H1 (cell line): ENCODE results near the gene ADAMTS14. TPM values are rescaled to one million over a fixed set of nuclear protein-coding genes. Genes with fewer than 3 reads are reported as not detected.

Source experiments
- CTCF ChIA-PET: fragments of 300-600 bp; sonication (Branson Sonifier 250); formaldehyde crosslinking; loops from one replicate; lab custom pipeline; 2021; ENCODE audit not compliant: partially characterized antibody; lab: Charles Lee
- POLR2A ChIA-PET: fragments of 300-600 bp; sonication (Branson Sonifier 250); formaldehyde crosslinking; loops from one replicate; lab custom pipeline; 2021; ENCODE audit warnings: inconsistent platforms; ENCODE audit not compliant: partially characterized antibody; lab: Charles Lee
- DNase-seq, 2 experiments: peaks; one replicate each; pipeline versions ENCODE4 v3.0.0 to v3.0.0-alpha.2; 2010 to 2022; ENCODE audit warnings: low spot score in 2 of 2, low read depth in 1 of 2, mixed read lengths in 1 of 2
- FAIRE-seq: peaks from 2 replicates; lab custom pipeline; 2011; peaks lifted over from hg19 to GRCh38; lab: Jason Lieb, UNC
- H2AFZ ChIP-seq: 2 replicates; pipeline ENCODE4 v1.8.1; 2012; ENCODE audit warnings: low read length, inconsistent platforms
- H2AK5ac ChIP-seq: 2 replicates; pipeline ENCODE4 v1.6.1; 2013; ENCODE audit warnings: low read depth, low read length
- H2BK120ac ChIP-seq: replicated peaks from 2 replicates; pipeline ENCODE3; 2013; ENCODE audit warnings: low read depth, low read length, inconsistent platforms
- H2BK12ac ChIP-seq: 2 replicates; pipeline ENCODE4 v1.6.1; 2013; ENCODE audit warnings: low read depth, low read length
- H2BK15ac ChIP-seq: 2 replicates; pipeline ENCODE4 v1.6.1; 2013; ENCODE audit warnings: low read length
- H2BK20ac ChIP-seq: 2 replicates; pipeline ENCODE4 v1.6.1; 2013; ENCODE audit warnings: low read length
- H2BK5ac ChIP-seq: 2 replicates; pipeline ENCODE4 v1.6.1; 2013; ENCODE audit warnings: low read depth, low read length
- H3K14ac ChIP-seq: 2 replicates; pipeline ENCODE4 v1.6.1; 2013; ENCODE audit warnings: inconsistent platforms; ENCODE audit not compliant: insufficient read length
- H3K18ac ChIP-seq: 2 replicates; pipeline ENCODE4 v1.6.1; 2013; ENCODE audit warnings: low read length; ENCODE audit errors: extremely low read depth
- H3K23ac ChIP-seq: 2 replicates; pipeline ENCODE4 v1.6.1; 2013; ENCODE audit warnings: inconsistent platforms; ENCODE audit not compliant: insufficient read length
- H3K23me2 ChIP-seq: 2 replicates; pipeline ENCODE4 v1.6.1; 2013; ENCODE audit warnings: low read depth, low read length
- H3K27ac ChIP-seq: 2 replicates; pipeline ENCODE4 v1.6.1; 2011; ENCODE audit warnings: low read depth, low read length, inconsistent platforms
- H3K27me3 ChIP-seq, 4 experiments: replicated peaks in 1 of 4; 1 replicate in 1 of 4; 2 replicates in 3 of 4; pipeline versions ENCODE4 v1.6.1 to v1.8.1; 2011 to 2013; ENCODE audit warnings: low read length in 3 of 4, mild to moderate bottlenecking in 3 of 4, inconsistent platforms in 2 of 4, mixed read lengths in 2 of 4, moderate library complexity in 1 of 4; ENCODE audit not compliant: control insufficient read depth in 3 of 4, insufficient read depth in 3 of 4; ENCODE audit errors: extremely low read depth in 1 of 4
- H3K36me3 ChIP-seq, 4 experiments: 2 replicates each; pipeline versions ENCODE4 v1.6.1 to v1.8.1; 2011 to 2013; ENCODE audit warnings: mild to moderate bottlenecking in 4 of 4, low read length in 3 of 4, moderate library complexity in 2 of 4, control low read depth in 1 of 4, inconsistent platforms in 1 of 4; ENCODE audit not compliant: insufficient read depth in 4 of 4, control insufficient read depth in 2 of 4
- H3K4ac ChIP-seq: replicated peaks from 2 replicates; pipeline ENCODE3; 2013; ENCODE audit warnings: low read length, low read depth, mixed read lengths, inconsistent platforms; ENCODE audit not compliant: insufficient read length
- H3K4me1 ChIP-seq, 4 experiments: replicated peaks in 1 of 4; 1 replicate in 1 of 4; 2 replicates in 3 of 4; pipeline versions ENCODE4 v1.6.1 to v1.8.1; 2011 to 2013; ENCODE audit warnings: low read length in 3 of 4, inconsistent platforms in 2 of 4, mixed read lengths in 1 of 4; ENCODE audit not compliant: insufficient read depth in 4 of 4, control insufficient read depth in 3 of 4
- H3K4me2 ChIP-seq, 2 experiments: 2 replicates each; pipeline versions ENCODE4 v1.6.1 to v1.8.1; 2011 to 2013; ENCODE audit warnings: low read depth in 2 of 2, low read length in 2 of 2, control low read depth in 1 of 2, inconsistent platforms in 1 of 2, mild to moderate bottlenecking in 1 of 2; ENCODE audit not compliant: insufficient read depth in 1 of 2
- H3K4me3 ChIP-seq, 4 experiments: fragments of 200-600, 300-600 bp in 1 of 4; sonication (generic), shearing (Covaris generic), sonication (Bioruptor Twin) in 1 of 4; 2 replicates each; pipeline versions ENCODE4 v1.5.1 to v1.8.1; 2011 to 2016; ENCODE audit warnings: low read length in 4 of 4, low read depth in 3 of 4, control low read depth in 2 of 4, inconsistent platforms in 2 of 4, mild to moderate bottlenecking in 2 of 4, mixed read lengths in 1 of 4, moderate library complexity in 1 of 4; ENCODE audit not compliant: insufficient read depth in 2 of 4; ENCODE audit errors: extremely low read depth in 1 of 4
- H3K56ac ChIP-seq: replicated peaks from 2 replicates; pipeline ENCODE3; 2013; ENCODE audit warnings: low read depth, mild to moderate bottlenecking, mixed read lengths, low read length, inconsistent platforms; ENCODE audit not compliant: insufficient read length
- H3K79me1 ChIP-seq: 2 replicates; pipeline ENCODE4 v1.6.1; 2013; ENCODE audit warnings: low read depth, low read length, control low read depth
- H3K79me2 ChIP-seq, 2 experiments: 2 replicates each; pipeline versions ENCODE4 v1.6.1 to v1.8.1; 2012 to 2013; ENCODE audit warnings: low read length in 2 of 2, mild to moderate bottlenecking in 2 of 2, inconsistent platforms in 1 of 2; ENCODE audit not compliant: insufficient read depth in 2 of 2, control insufficient read depth in 1 of 2
- H3K9ac ChIP-seq, 4 experiments: replicated peaks in 1 of 4; 1 replicate in 1 of 4; 2 replicates in 3 of 4; pipeline versions ENCODE4 v1.6.1 to v1.8.1; 2011 to 2013; ENCODE audit warnings: low read depth in 3 of 4, low read length in 3 of 4, control low read depth in 2 of 4, mild to moderate bottlenecking in 2 of 4, moderate library complexity in 2 of 4, inconsistent platforms in 1 of 4; ENCODE audit errors: extremely low read depth in 1 of 4
- H3K9me3 ChIP-seq, 2 experiments: 2 replicates each; pipeline versions ENCODE4 v1.6.1 to v1.8.1; 2012 to 2013; ENCODE audit warnings: mild to moderate bottlenecking in 2 of 2, moderate library complexity in 2 of 2, control low read depth in 1 of 2, inconsistent platforms in 1 of 2, low read depth in 1 of 2, low read length in 1 of 2, mixed read lengths in 1 of 2; ENCODE audit not compliant: insufficient read depth in 2 of 2
- H4K20me1 ChIP-seq, 2 experiments: replicated peaks in 1 of 2; 2 replicates each; pipeline versions ENCODE3 to v1.8.1; 2011 to 2013; ENCODE audit warnings: inconsistent platforms in 2 of 2, low read length in 2 of 2, mild to moderate bottlenecking in 1 of 2; ENCODE audit not compliant: insufficient read depth in 2 of 2, control insufficient read depth in 1 of 2
- H4K5ac ChIP-seq: 2 replicates; pipeline ENCODE4 v1.6.1; 2013; ENCODE audit warnings: low read length, low read depth, mixed read lengths, inconsistent platforms; ENCODE audit not compliant: insufficient read length
- H4K8ac ChIP-seq: 2 replicates; pipeline ENCODE4 v1.8.0; 2013; ENCODE audit warnings: mild to moderate bottlenecking, moderate library complexity, low read length, inconsistent platforms; ENCODE audit not compliant: insufficient read depth; ENCODE audit errors: extremely low read depth
- H4K91ac ChIP-seq: replicated peaks from 2 replicates; pipeline ENCODE3; 2013; ENCODE audit warnings: low read length, mixed read lengths, inconsistent platforms; ENCODE audit not compliant: insufficient read length
- RNF2 ChIP-seq: fragments of 200-900, 300-1000 bp; sonication (generic); IDR thresholded peaks from 2 replicates; pipeline ENCODE4 v1.7.1; 2016; ENCODE audit warnings: borderline replicate concordance, low read depth, mild to moderate bottlenecking, antibody characterized with exemption, low read length; ENCODE audit not compliant: poor library complexity, severe bottlenecking; ENCODE audit errors: missing control alignments
- WGBS, 2 experiments: shearing (Covaris generic) in 1 of 2; methylation state at CpG; one replicate each; pipeline versions ENCODE4 v1.1.6 to v1.1.7; 2013 to 2015; ENCODE audit warnings: low lambda C conversion rate in 2 of 2, mixed read lengths in 2 of 2, inconsistent platforms in 1 of 2, low coverage in 1 of 2, missing lambda C conversion rate in 1 of 2; ENCODE audit not compliant: insufficient replicate concordance in 2 of 2, insufficient coverage in 1 of 2, insufficient read length in 1 of 2; ENCODE audit errors: extremely low coverage in 1 of 2, missing lambda C conversion rate in 1 of 2; 5-methylcytosine and 5-hydroxymethylcytosine counted together
- polyA plus RNA-seq, 7 experiments: library from polyadenylated mRNA; depleted of rRNA in 3 of 7; stranded (reverse) in 5 of 7; unstranded in 2 of 7; fragments of >200 nt in 5 of 7; fragments of 200-250 nt in 2 of 7; gene quantifications; 1 replicate in 5 of 7; 2 replicates in 1 of 7; 4 replicates in 1 of 7; pipeline versions ENCODE4 v1.2.1 to v1.2.3, GENCODE V29; 2011 to 2013; ENCODE audit warnings: missing spikeins in 2 of 7, mixed read lengths in 2 of 7
- total RNA-seq: library from RNA; stranded (reverse); fragmentation: NEBNext Ultra II Directional; extraction: Animal tissue kit (Norgen Biotek cat#: 25700); gene quantifications from 2 replicates; pipeline ENCODE4 v1.2.1, GENCODE V29; 2021

The ADAMTS14 gene
- total and polyA plus RNA-seq, 2 of the 8 experiments (the other 6 are each of a cell fraction or from before 2014, with no cell fraction given): 2.0 to 2.3 TPM

GRCh38 chr10:70664702-70665195 is 7.6 kb upstream of the ADAMTS14 start:
- Histone ChIP-seq H3K9ac (no peak overlapping the region), H2BK12ac (0 out of 2 replicates have a peak overlapping the region, but pooled peaks have one; percentile 35), H2AK5ac (no peak overlapping the region), H3K23me2 (no peaks in the 10 kb centered on the region), H2BK5ac (no peak overlapping the region), H2AFZ (no peak overlapping the region), H3K27me3 (no peaks in the 10 kb centered on the region), H3K14ac (no peak overlapping the region), H3K23ac (no peak overlapping the region), H3K18ac (no peak overlapping the region), H3K79me2 (no peaks in the 10 kb centered on the region), H3K79me1 (no peaks in the 10 kb centered on the region), H3K4me2 (no peak overlapping the region), H3K56ac (no peak overlapping the region), H3K4me3 (no peak overlapping the region), H2BK120ac (no peak overlapping the region), H4K5ac (no peak overlapping the region), H3K36me3 (no peaks in the 10 kb centered on the region), H3K9me3 (peaks cover 7 to 8% of the 10 kb centered on the region in 2 experiments; a peak in 3 of 4 replicates), H4K8ac (no peak overlapping the region), H2BK15ac (no peak overlapping the region), H3K4ac (no peak overlapping the region), H4K20me1 (no peaks in the 10 kb centered on the region), H3K27ac (no peak overlapping the region), H2BK20ac (no peak overlapping the region; the same call in 1 of the 2 replicates), H4K91ac (no peak overlapping the region), H3K4me1 (no peaks in the 10 kb centered on the region)
- ChIA-PET POLR2A (no interaction called here), CTCF (interaction anchor here (0.9 to 1.2 kb wide), 2 partner anchors 12 to 106 kb away, joined by 4 read pairs; no protein-coding TSS in a partner anchor)
- 72% methylated on average over 6 of the region's 6 CpGs; no CpG with 5 or more reads in 1 of the 2 experiments for WGBS, 2 experiments
- FAIRE-seq (no peak), DNase-seq (no peak)
- TF ChIP-seq RNF2: no peak
